K562 (cell line): Measurements from ENCODE around the gene SPATA32. TPM values are rescaled to one million over a fixed set of nuclear protein-coding genes. Genes with fewer than 3 reads are reported as not detected.

Experiments used
- ARHGAP35 ChIP-seq: fragments of 450-650 bp; IDR thresholded peaks from 2 replicates; pipeline ENCODE4 v1.6.1; 2018; ENCODE audit not compliant: partially characterized antibody
- NFATC3 ChIP-seq: fragments of 450-650 bp; IDR thresholded peaks from 2 replicates; pipeline ENCODE4 v1.6.1; 2017; ENCODE audit warnings: mild to moderate bottlenecking
- PHF8 ChIP-seq: fragments of 200-600 bp; sonication (generic); IDR thresholded peaks from 2 replicates; pipeline ENCODE4 v1.6.1; 2012; ENCODE audit warnings: mixed run types, mild to moderate bottlenecking, inconsistent platforms, low read length, moderate library complexity, borderline replicate concordance
- PKNOX1 ChIP-seq: fragments of 450-650 bp; IDR thresholded peaks from 2 replicates; pipeline ENCODE4 v1.6.1; 2016
- RBFOX2 ChIP-seq: fragments of 200-400 bp; formaldehyde crosslinking; IDR thresholded peaks from 2 replicates; pipeline ENCODE4 v1.6.1; 2017; ENCODE audit warnings: low read depth, mild to moderate bottlenecking, low read length, moderate library complexity
- TBP ChIP-seq: optimal IDR thresholded peaks from 2 replicates; pipeline ENCODE3; 2011; ENCODE audit warnings: low read depth, low read length, improper control_type of control experiment
- ZNF407 ChIP-seq: fragments of 450-650 bp; IDR thresholded peaks from 2 replicates; pipeline ENCODE4 v1.6.1; 2016; ENCODE audit warnings: low read depth
- polyA plus RNA-seq, 8 experiments: library from polyadenylated mRNA; depleted of rRNA in 4 of 8; stranded (reverse) in 5 of 8; unstranded in 3 of 8; fragments of >200 nt; fragmentation: Nextera tagmentation in 2 of 8; fragmentation: Illumina TruSeq in 1 of 8; extraction: Ambion mirVana in 2 of 8; extraction: Trizol in 1 of 8; gene quantifications; 2 replicates each; pipeline versions ENCODE4 v1.2.1 to v1.2.3, GENCODE V29; 2011 to 2014; ENCODE audit warnings: inconsistent platforms in 1 of 8, missing spikeins in 1 of 8
- total RNA-seq, 7 experiments: library from RNA; depleted of rRNA in 6 of 7; stranded (reverse); fragments of >200 nt in 6 of 7; fragmentation: Illumina TruSeq in 2 of 7; extraction: Trizol in 2 of 7; gene quantifications; 2 replicates each; pipeline versions ENCODE4 v1.2.1 to v1.2.3, GENCODE V29; 2011 to 2021; ENCODE audit warnings: low replicate concordance in 1 of 7

SPATA32 gene
- total and polyA plus RNA-seq, 9 of the 15 experiments (the other 6 are each of a cell fraction or from before 2014, with no cell fraction given): 0.03 to 0.06 TPM; not detected in 7

GRCh38 chr17:45222996-45223538, 38.8 kb downstream of the SPATA32 start (continued):
- TF ChIP-seq PHF8 (0 out of 2 replicates have a peak, but pooled peaks have one; percentile 3), NFATC3 (no peak), TBP (no peak), RBFOX2 (peak; percentile 56), ARHGAP35 (no peak), ZNF407 (no peak), PKNOX1 (peak; percentile 24; the same call in 1 of the 2 replicates)
- TF ChIP-seq, all 486 proteins: peak for 6
